EH (cell line): ENCODE data around the gene NCOA5.

Source experiments
- DNase-seq: peaks from one replicate; pipeline ENCODE4 v3.0.0-alpha.2; 2015; ENCODE audit warnings: low read depth

The NCOA5 gene

DNA sequence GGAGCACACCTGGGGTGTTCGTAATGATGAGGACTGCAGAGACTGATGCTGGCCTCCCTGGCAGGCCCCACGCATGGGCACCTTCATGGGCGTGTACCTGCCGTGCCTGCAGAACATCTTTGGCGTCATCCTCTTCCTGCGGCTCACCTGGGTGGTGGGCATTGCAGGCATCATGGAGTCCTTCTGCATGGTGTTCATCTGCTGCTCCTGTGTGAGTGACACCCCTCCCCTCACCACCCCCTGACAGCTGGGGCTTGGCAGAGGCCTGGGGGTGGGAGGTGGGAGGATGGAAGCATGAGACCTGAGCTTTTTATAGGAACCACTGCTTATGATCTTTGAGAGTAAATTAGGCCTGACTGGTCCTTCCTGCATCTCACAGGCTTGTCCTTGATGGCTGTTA is 54.0 kb downstream of the NCOA5 start:
- no peak for DNase-seq

DNA sequence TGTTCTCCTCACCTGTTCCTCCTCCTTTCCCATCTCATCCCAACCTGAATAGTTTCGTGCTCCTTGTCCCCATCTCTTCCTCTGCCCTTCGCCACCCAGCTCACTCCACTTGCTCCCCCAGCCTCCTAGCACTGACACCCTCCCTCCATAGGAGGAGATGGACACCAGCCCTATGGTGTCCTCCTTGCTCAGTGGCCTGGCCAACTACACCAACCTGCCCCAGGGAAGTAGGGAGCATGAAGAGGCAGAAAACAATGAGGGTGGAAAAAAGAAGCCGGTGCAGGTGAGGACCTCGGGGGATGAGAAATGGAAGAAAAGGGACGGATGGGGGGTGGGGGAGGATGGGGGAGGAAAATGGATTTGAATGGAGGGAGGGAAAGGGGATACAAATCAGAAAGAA is 54.5 kb downstream of the NCOA5 start:
- DNase-seq: no peak

DNA sequence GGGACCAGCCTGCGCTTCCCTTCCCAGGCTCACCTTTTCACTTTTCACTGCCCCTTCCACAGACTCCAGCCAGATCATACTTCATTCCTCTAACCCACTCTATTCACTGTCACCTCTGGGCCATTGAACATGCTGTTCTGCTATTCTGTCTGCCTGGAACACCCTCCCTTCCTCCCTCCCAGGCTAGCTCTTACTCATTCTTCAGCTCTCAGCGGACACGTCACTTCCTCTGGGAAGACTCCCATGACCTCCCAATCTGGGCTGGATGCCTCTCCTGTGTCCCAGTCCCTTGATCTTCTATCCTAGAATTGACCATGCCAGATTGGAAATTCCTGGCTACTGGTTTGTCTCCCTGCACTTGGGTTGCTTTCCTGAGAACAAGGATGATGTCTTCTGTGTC is 55.7 kb downstream of the NCOA5 start:
- DNase-seq: peak; percentile 4

DNA sequence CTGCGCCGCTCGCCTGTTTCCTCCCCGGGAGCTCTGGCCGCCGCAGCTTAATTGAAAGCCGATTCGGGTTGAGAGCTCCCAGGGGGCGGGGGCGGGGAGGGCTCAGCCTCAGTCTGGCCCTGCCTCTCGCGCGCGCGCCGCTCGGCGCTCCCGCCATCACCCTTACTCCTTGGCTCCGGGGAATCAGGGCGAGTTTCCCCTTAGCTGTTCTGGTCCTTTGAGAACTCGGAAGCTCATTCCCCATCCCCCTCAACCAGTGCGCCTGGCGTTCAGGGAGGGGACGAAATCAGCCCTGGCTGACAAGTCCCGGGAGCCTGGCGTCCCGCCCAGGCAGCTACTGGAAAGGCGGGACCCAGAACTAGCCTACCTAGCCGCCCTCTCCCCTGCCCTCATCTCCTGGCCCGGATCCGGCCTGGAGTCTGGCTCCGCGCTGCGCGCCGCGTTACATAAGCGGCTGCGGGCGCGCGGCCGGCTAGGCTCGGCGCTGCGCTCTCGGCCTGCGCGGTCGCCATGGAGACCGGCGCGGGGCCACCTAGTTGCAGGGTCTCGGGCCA is 58.0 kb downstream of the NCOA5 start:
- no peak for DNase-seq

DNA sequence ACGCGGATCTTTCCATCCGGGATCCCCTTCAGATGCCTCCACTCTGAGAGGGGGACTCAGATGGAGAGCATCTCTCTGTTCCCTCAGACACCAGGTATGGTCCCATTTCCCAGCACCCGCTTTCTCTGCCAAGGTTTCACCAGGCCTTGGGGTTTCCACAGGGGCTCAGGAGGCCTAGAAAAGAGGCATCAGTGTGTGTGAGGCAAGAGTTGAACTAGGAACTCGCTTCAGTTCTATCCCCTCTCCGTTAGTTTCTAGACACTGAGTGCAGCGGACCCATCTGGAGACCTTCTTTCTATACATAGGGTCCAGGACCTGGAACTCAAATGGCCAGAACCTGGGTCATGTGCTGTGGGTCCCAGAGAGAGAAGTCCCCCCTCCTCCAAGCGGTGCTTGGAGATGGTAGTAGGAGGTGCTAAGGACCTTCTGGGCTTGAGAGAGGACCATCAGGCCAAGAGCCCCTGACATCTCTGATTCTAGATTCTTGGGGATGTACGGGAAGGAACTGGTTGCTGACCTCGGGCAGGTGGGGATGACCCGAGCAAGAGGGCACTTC is 58.7 kb downstream of the NCOA5 start:
- no peak for DNase-seq

DNA sequence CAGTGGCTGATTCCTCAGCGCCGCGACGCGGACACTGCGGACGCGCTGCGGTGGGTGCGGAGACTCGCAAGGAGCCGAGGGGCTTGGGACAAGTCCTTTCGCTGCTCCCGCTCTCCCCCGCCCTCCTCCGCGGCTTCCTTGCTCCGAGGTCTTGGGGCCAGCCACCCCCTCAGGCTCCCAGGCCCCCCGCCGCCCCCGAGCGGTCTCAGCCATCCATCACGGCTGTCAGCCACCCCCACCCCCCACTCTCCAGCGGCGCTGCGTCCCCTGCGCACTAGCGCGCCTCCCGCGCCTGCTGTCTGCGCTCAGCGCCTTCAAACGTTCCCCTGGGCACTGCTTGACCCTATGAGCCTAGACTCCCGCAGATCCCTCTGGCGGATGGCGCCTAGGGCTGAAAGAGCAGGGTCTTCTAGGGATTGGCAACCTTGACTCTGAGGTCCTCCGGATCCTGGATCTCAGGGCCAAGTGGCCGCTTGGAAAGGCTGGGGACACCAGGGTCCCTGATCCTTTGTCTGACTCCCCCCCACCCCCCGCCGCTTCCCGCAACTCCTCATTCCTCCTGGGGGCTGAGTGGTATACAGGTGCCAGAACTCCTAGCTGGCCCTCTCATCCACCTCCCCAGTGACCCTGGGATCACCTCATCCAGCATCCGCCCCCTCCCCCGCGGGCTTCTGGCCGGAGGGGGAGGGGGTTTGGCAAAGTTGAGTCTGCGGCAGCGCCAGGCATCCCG is 59.3 kb downstream of the NCOA5 start:
- no peak for DNase-seq

DNA sequence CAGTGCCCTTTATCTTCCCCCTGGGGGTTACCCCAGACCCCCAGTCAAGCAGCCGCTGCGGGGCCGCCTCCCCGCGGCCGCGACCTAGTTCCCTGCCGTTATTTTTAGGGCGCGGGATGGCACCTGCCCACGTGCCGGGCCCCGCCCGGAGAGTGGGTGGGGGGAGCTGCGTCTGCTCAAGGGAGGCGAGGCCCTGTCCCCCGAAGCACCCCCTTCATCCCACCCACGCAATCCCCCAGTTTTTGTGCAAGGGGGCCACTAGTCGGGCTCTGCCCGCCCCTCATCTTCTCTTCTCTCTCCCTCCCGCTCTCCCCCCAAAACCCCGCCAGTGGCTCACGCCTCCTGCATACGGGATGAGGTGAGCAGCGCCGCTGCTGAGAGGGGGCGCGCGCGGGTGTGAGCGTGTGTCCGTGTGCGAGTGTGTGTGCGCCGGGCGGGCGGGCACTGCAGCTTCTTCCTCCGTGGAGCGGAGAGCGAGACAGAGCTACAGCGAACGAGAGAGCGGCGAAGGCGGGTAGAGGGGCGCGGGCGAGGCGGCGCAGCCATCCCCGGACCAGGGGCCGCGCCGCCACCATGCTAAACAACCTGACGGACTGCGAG is 60.9 kb downstream of the NCOA5 start, which contains the start of gene SLC12A5:
SLC12A5 (plus strand) TSS at position 444 of the 600 bp plus-strand sequence; CDS start at position 574, 130 bp downstream.
- DNase-seq: no peak

DNA sequence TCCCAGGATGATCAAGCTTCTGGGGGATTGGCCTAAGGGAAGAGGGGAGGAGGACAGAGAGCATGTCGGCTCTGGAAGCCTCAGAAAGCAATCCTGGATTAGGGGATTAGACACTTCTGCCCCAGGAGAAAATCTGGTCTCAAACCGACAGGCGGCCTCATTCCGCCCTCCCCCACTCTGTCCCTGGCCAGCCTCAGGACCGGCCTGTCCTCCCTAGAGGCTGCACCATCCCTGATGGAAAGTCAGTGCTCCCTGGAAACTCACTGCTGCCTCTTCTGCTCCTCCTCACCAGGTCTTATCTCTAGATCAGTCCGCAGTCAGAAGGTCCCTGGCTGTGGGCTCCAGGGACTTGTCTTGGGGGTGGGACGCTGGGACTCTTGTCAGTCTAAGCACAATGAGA is 61.7 kb downstream of the NCOA5 start:
- no peak for DNase-seq

DNA sequence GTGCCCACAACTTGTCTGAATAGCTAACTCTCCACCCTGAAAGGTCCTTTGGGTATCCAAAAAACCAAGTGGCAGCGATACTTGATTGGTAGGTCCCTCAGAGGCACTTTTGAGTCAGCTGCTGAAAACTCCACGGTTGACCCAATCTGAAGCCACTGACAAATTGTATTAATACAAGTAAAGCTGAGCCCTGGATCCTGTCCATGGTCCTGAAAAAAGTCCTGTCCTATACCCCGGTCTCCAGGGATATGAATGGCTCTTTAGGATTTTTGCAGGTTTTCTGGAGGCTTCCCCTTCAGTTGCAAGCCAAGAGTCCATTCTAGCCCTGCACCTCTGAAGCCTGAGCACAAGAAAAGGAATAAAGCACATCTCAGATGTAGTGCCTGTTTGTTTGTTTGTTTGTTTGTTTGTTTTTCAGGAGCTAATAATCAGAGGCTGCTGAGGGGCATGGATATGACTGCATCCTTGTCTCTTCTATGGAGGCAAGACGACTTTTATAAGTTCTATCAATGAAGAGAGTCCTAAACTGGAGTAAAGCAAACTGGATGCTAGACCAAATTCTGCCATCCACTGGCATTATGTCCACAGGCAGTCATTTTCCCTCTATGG is 62.4 kb downstream of the NCOA5 start:
- DNase-seq: peak; percentile 72

DNA sequence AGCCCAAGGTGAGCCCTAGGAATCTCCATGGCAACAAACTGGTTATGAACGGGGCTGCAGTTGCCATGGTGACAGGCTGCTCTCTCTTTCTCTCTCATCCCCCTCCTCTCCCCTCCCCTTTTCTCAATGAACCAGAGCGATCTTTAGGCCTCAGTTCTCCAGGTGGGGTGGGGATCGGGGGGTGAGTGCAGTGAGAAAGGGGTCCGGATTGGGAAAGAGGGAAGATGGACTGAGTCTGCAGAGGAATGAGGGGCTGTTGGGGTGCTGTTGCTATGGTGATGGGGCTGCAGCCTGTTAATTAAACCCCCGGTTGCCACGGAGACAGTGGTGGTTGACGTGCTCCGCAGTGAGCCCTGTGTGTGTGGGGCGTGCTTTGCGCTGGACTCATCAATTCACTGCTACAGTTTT is 64.4 kb downstream of the NCOA5 start:
- DNase-seq: no peak

DNA sequence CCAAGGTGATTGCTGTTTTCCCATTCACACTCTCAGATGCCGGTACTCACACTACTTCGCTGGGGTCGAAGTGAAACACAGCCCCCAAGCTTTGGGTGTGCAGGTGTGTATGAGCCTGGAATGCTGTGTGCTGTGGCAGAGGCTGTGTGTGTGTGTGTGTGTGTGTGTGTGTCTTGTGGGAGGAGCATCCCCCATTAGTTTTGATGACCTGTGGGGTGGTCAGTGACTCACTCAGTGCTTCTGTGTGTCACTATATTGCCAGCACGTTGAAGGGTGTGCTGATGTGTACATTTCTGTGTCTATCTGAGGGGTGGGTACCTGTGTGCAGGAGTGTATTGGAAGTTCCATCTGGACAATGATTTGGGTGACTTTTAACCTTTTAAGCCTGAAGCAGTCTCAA is 65.8 kb downstream of the NCOA5 start:
- no peak for DNase-seq

DNA sequence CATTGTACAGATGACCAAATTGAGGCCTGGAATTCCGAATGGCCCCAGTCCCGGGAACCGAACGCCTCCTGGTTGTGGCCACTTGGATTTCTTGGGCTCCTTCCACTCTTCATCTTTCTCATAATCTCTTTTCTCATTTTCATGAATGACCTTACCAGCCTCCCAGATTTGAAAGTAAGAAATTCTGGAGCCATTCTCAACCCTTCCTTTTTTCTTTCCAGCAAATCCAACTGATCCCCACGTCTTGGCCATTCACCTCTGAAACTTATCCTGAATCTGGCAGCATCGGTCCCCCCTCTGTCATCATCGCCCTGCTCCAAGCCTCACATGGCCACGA is 66.6 kb downstream of the NCOA5 start:
- DNase-seq: no peak

DNA sequence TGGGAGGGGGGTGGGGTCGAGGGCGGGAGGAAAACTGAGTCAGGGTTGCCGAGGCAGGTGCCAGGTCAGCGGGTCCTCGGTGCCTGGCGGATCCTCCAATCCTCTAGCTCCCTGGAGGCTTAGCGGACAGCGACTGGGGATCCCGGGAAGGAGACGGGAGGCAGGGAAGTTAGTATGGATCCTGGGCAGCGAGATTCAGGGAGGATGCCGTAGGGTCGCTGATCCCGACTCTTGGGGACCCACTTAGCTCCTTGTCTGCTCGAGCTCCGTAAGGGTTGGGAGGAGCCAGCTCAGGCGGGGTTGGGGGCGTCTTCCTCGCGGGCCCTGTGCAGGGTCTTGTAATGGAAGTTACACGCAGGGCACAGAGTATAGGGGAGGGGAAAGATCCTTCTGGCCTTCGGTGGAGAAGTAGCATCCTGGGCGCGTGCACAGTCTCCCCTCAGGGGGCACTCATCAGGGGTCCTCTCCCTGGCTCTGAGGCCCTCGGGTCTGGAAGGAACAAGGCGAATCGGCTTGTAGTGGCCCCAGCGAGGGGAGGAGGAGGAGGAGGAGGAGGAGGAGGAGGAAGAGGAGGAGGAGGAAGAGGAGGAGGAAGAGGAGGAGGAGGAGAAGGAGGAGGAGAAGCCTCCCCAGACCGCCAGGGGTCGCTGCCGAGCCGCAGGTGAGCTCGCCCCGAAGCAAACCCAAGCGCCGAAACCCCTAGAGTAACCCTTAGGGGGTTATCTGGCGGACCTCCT is 67.2 kb downstream of the NCOA5 start:
- peak; percentile 30 for DNase-seq

DNA sequence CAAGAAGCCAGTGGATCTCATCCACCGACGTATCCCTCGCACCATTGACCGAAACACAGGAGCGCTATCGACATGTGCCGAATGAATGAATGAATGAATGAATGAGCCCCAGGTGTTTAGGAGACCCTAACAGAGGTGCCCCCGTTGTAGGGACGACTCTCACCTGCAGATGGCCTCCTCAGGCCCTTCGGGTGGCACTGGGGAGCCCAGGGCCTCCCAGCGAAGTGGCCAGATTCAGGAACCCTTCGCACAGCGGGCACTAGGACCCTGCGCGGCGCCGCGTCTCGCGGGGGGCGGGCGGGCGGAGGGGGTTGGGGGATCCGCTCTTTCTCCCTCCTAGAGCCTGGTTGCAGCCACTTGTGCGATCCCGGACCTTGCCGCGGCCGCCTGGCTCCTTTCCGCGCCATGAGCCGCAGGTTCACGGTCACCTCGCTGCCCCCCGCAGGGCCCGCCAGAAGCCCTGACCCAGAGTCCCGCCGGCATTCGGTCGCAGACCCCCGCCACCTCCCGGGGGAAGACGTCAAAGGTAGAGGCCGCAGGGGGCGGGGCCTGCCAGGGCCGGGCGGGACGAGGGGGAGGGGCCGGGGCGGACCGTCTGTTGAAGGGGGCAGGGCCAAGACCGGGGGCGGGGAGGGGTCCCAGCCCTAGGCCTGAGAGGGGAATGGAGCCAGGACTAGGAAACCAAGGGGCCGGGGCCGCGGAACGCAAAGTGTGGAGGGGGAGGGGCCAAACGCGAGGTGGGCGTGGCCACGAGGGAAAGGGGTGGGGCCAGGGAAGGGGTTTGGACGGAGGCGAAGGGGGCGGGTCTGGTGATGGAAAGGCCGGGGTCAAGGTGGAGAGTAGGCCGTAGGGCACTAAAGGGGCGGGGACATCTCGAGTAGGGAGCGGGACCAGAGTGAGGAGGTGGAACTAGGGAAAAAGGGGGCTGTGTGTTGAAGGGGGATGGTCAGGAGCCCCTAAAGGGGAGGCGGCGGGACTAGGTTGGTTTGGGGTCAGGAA is 68.1 kb downstream of the NCOA5 start:
- no peak for DNase-seq

DNA sequence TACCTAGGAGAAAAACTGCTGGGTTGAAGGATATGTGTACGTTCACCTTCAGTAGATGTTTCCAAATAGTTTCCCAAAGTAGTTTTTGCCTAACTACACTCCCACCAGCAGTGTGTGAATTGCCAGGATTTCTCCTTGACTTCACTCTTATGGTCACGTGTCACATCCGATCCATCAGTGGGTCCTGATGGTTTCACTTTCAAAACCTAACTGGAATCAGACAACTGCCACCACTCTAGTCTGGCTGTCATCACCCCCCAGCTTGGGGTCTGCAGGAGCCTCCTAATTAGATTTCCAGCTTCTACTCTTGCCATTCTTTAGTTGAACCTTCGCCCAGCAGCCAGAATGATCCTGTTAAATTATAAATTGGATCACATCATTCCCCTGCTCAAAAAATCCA is 69.2 kb downstream of the NCOA5 start:
- DNase-seq: no peak

DNA sequence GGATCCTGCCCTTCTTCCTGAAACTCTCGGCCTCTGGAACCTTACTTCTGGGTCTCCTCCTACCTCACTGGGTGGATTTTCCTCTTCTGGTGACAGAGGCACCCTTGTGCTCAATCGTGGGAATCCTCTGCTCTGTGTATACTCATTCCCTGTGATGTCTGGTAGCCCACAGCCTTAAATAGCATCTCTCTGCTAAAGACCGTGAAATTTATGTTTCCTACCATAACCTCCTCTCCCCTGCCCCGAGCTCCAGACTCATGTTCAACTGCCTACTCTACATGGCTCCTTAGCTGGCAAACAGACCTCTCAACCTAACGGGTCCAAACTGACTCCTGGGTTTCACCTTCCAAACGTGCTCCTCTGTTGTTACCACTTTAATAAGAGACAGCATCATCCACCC is 71.2 kb downstream of the NCOA5 start:
- DNase-seq: no peak

DNA sequence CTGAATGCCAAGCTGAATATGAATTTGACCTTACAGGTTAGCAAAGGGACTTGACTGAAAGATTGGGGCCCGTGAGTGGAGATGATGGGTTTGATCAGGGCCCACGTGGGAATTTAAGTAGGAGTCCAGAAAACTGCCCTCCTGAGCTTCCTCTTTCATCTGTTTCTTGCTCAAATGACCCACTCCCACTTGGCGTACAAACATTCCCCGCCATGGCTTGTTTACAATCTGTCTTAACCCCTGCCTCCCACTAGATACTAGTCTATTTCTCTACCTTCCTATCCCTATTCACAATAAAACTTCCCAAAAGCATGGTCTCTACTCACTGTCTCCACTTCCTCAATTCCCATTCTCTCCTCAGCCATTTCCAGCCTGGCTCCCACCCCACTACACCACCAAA is 71.7 kb downstream of the NCOA5 start:
- no peak for DNase-seq

DNA sequence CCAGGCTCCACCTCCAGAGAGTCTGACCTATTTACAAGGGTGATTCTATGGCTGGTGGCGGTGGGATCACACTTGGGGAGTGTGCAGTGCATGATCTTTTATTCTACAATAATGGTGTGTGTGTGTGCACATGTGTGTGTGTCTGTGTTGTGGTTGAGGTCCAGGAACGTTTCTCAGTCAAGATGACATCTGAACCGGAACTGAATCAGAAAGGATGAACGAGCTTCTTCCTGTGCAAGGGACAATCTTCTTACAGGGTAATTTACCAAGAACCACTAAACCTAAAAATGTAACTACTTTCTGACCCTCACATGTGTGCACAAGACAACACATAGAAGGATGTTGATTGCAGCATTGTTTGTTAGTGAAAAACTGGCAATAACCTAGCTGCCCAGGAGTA is 72.5 kb downstream of the NCOA5 start:
- DNase-seq: no peak

DNA sequence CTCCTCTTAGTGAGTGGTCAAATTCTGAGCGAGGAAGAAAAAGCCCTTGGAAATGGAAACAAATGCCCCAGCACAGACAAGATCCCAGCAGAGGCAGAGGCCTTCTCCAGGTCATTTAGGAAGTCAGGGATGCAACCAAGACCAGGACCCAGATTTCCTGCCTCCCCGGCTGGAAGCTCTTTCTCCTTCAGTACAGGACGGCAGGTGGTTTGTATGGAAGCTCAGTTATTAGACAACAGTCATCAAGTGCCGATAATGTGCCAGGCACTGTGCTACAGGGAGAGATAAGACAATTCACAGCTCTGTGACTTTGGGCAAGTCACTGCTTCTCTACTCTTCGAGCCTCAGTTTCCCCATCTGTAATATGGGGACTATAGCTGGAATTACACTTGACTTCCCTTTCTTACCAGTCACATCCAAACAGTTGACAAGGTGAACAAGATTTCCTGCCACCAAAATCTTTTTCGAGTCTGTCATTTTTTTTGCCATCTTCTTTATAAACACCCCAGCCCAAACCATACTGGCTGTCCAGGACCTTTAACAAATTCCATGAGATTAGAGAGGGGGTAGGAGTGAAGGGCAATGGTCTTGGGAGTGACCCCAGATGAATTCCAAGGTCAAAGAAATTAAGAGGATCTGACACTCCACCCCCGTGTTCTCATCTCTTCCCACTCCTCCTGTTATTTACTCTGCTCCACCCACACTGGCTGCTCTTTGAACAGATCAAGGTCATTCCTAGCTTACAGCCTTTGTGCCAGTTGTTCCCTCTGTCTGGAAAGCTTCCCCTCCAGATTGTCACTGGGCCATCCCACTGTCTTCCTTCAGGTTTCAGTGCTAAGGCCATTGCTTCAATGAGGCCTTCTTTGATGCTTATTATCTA is 75.0 kb downstream of the NCOA5 start:
- DNase-seq: no peak
